ENCODE results near the gene WDR91.

Gene WDR91

DNA sequence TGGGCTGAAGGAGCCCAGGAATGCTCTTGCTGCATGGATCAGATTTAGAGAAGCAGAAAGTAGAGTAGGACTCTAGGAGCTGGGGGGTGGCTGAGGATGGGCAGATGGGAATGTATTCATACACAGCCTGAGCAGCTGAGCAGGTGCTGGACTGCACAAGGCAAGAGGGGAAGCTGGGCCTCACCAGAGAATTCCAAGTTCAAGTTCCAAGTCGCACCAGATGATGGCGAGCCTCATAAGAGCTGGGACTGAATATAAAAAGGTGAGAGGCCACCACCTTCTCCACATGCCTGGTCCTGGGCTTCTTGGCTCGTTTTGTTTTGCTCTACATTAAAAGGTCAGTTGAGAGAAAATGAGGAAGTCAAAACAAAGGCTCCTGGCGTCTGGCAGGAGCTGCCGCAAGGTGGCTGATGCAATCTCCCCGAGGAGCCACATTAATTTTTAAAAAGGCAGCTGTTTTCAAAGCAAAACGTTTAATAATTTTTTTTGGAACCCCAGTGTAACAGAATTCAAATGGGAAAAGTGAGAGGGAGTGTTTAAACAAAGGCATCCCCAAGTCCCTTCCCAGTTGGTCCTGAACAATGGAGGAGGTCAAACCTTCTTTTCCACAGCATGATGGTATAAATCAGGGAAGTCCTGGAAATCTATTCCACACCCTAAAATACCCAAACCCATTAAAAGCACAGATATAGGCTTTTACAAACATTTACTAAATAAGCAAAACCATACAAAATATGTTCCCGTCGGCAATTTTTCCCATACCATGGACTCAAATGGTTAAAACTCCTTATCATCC is 50.3 kb downstream of the WDR91 start:
- no peak for DNase-seq (ENCODE audit: low read depth)

DNA sequence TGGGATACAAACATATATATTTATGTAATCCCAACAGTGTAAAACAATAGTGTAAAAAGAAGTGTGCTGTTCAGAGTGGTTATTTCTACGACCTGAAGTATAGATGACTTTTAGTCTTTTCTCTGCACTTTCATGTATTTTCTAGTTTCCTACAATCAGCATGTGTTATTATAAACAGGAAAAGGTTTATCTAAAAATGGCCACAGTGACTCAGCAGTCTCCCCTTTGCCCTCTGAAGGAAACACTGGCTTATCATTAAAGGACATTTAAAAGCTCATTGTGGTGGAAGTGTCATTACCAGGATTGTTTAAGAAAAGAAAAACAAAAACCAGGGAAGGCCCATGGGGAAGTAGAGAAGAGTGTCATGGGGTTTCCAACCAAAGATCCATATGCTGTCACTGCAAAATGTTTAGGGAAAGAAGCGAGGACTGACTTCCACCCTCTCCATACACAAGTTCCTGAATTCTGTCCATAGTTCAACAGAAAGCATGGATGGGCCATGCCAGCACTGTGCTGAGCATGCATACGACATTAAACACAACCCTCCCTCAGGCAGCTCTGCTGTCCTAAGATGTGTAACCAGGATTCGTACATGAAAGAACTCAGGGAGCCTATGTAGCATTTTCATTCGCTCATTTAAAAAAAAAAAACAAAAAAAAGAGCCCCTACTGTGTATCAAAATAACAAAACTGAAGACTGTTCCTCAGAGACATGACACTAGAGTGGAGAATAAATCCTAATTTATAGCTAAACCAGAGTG is 51.0 kb downstream of the WDR91 start:
- DNase-seq (ENCODE audit: low read depth): no peak

DNA sequence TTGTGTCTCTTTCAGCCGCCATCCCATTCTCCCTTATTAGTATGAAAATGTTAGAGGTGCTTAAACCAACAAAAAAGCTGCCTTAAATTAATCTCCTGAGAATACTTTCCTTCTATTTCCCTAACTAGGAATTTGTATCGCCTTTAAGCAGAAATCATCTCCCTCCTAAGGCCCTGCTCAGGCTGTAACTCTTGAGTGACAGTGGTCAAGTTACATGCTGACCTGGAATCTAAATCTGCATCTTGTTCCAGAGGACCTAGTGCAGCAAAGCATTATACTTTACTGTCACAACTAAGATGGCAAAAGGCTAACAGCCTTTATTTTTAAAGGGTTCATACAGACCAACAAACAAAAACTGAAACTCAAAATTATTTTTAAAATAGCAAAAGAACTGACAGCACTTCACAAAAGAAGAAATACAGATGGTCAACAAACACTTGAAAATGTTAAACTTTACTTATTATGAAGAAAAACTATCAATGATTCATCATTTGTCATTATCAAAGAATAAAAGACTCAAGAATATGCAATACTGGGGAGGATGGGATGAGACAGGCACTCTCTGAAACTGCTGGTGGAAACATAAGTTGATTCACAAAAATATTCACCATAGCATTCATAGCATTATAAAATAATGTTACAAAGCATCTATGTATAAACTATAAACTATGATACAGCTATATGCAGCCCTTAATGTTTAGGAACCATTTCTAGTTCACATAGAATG is 51.8 kb downstream of the WDR91 start:
- no peak for DNase-seq (ENCODE audit: low read depth)

DNA sequence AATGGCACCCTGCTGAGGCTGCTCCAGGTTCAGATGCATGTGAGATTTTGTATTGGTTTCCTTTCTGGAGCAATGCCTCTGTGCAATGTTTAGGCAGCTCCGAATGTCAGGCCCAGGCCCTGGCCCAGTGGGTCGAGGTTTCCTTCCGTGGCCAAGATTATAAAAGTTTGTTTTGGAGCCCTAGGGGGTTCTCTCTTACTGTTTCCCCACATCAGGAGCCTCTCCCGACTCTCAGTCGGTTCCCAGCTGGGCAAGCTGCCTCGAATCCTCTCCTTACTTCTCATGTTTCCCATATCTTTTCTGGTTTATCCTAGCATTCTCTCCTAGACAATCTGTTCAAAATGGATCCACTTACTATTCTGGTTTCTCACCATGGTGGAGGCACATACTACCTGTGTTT is 52.5 kb downstream of the WDR91 start:
- DNase-seq (ENCODE audit: low read depth): no peak

DNA sequence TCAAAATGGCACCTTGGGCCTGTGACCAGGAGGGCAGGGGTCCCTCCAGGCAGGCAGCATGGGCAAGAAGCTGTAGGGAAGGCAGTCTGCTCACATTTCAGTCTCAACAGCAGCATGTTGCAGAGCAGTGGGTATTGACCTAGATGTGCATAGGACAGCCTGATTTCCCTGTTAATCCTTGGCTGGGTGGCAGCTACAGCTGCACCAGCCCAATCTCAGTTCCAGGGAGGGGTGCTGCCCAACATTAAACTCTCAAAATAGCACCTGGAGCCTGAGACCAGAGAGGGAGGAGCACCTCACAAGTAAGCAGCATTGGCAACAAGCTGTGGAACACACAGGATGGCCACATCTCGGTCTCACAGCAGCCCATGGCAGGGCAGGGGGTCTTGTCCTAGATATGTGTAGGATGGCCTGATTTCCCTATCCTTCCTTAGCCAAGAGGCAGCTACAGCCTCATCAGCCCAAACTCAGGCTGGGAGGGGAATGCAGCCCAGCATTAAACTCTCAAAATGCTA is 53.1 kb downstream of the WDR91 start:
- no peak for DNase-seq (ENCODE audit: low read depth)

DNA sequence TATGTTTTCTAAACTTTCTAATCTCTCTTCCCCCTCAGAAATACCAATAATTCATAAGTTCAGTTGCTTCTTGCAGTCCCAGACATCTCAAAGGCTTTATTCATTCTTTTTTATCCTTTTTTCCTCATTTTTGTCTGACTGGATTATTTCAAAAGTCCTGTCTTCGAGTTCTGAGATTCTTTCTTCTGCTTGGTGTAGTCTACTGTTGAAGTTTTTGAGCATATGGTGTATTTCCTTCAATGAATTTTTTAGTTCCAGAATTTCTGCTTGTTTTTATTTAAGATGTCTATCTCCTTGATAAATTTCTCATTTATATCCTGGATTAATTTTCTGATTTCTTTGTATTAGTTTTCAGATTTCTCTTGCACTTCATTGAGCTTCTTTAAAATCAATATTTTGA is 55.0 kb downstream of the WDR91 start:
- no peak for DNase-seq (ENCODE audit: low read depth)

DNA sequence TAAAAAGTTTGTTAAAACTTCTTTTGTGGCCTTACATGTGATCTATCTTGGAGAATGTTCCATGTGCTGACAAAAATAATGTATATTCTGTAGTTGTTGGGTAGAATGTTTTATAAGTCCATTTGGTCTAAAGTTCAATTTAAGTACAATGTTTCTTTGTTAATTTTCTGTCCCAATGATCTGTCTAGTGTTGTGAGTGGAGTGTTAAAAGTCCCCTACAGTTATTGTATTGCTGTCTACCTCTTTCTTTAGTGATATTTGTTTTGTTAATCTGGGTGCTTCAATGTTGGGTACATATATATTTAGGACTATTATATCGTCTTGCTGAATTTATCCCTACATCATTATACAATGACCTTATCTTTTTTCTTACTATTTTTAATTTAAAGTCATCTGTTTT is 56.6 kb downstream of the WDR91 start:
- DNase-seq (ENCODE audit: low read depth): no peak

DNA sequence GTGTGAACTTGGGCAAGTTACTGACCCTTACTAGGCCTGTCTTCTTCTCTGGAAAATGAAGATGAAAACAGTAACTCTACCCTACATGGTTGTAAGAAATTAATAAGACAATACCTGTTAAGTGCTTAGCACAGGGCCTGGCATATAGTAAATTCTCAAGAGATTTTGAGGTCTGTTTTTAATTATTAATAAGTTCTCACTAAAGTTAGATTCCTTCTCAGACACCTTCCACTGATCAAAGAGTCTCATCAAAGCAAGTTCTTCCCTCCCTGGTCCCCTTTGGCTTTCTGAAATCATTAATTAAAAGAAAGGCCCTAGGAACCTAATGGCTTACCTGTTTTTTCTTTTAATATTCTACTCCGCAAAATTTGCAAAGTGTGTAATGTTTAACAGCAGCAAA is 58.9 kb downstream of the WDR91 start:
- no peak for DNase-seq (ENCODE audit: low read depth)

DNA sequence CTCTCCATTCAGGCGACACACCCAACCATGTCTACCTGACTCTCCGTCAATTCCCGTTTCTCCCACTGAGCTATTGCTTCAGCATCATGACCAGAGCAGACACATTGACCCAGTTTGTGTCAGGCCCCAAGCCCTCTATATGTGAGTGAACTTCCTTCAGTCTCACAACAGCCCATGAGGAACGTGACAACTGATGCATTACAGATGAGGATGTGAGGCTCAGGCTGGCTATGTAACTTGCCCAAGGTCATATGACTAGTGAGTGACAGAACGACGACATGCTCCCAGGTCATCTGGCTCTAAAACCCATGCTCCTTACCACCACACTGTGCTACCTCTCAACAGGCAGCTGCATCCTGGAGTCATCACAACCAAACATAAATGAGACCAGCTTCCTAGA is 59.8 kb downstream of the WDR91 start:
- DNase-seq (ENCODE audit: low read depth): no peak

DNA sequence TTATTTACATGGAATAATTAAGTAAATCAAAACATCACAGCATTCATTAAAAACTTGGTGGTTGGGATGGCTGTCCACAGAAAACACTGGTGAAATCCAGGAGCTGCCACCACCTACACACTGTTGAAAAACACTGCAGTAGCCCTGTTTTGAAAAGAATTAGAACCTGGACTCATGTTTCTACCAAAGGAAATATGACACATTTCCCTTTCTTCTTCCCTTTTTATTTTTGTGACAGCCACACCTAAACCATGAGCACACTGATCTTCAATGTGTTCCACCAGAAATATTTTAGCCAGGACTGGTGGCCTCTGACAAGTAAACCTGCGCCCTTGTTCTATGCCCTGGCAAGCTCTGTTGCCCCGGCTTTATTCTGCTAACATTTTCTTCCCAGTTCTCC is 60.2 kb downstream of the WDR91 start:
- no peak for DNase-seq (ENCODE audit: low read depth)

DNA sequence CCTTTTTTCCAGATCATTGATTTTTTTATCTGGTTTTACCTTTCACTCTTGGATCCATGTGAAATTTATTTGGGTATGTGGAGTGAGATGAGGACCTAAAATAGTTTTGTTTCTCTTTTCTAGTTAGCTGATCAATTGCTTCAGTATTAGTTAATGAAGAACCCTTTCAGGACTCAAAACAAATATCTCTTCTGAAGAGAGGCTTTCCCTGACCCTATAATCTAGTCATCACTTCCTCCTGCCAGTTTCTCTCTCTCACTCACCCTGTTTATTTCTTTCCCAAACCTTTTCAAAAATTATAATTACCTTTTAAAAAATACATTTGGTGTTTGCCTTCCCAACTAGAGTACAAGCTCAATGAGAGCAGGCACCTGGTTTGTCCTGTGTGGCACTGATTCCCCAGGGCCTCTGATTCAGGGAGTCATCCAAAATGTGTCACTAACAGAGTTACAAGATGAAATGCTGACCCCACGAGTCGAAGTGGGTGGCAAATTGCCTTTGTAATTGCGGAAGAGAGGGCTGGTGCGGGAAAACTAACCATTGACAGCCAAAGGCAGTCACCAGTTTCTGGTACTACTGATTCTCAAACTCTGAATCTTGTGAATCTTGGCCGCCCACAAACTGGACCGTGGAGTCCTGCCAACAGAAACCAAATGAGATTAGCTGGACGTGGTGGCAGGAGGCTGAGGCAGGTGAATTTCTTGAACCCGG is 61.1 kb downstream of the WDR91 start:
- no peak for DNase-seq (ENCODE audit: low read depth)

DNA sequence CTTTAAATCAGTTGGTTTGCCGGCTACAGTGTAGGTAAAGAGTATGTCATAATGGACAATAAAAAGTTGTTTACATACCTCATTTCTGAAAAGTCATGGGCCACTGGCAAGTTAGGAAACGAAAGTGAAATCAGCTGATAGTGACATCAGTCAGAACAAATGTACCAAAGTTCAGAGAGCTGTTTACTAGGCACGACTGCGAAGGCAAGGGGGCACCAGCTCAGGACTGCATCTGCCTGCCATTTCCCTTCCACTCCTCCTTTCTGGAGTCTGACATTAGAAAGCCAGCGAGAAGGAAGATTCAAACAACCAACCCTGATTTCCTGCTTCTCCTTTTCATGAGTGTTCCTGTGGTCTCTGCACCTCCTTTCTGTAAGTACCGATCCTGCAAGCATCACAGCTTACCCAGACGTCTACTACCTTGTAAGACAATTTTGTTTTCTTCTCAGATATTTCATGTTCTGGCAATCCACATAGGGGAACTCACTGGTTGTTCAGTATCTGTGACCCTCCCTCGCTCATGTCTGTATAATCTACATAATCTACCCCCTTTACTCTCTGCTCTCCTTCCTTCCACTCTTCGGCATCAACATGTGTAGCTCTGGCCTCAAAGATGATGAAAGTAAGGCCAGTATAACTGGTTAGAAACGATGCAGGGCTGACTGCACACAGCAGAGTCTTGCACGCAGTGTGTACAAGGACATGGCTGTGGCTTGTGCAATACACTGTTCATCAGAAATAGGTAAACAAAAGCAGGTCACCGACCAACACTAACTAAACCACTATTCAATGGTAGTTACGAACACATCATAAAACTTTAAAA is 63.2 kb downstream of the WDR91 start, which contains the start of gene TMEM140:
TMEM140 (plus strand) TSS at position 174 of the 823 bp plus-strand sequence. CDS start 16,370 bp downstream, outside the sequence.
- no peak for DNase-seq (ENCODE audit: low read depth)

DNA sequence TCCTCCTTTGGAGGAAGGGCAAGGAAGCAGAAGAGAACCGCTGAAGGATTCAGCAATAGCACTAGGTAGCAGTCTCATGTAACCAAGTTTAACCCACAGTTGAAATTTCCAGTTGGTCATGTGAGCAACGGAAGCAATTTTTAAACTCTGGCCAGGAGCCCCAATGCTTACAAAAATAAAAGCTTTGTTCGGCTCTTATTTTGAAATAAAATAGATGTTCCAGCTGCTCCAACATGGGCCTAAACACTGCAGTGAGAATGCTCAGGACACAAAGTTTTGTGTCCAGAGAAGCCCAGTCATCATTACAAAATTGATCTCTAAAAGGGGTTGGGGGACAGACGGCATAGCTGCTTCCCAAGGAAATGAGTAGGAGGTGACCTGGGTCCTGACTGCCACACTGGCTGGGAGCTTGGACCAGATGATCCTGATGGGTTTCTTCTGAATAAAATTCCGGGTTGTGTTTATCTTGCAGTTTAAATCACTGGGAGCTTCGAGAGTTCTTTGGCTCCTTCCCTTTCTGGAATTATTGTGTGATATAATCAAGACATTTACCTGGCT is 63.9 kb downstream of the WDR91 start:
- no peak for DNase-seq (ENCODE audit: low read depth)

DNA sequence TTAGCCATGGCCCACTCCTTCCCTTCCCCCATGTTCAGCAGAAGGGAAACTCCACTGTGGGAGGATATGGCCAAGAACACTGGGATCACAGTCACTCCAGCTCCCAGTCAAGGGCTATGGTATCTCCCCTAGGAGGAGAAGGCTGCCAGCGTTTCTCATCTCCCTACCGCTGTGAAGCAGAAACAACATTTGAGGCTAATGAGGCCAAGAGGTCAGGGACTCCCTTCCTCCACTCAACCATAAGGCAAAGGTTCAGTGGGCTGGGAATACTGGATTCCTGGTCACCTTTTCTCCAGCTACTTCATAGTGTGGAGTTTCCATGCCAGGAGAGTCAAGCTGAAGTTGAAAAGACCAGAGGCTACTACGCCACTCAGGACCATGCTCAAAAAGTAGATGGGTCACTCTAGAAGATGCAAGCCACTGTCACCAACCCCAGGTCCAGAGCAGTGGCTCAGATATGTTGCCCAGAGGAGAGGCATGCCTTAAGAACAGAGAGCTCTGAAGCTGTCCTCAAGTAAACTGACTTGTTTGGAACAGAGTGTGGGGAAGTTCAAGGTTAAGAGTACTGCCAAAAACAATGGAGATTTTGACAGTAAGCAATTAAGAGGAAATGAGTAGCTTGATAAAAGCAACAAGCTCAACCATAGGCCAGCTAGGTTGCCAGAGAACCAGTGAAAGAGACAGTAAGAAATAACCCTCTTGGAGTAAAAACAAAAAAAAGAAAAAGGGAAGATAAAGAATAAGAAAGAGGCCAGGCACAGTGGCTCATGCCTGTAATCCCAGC is 67.2 kb downstream of the WDR91 start:
- no peak for DNase-seq (ENCODE audit: low read depth)
